ENCODE measurements around the gene REPIN1.
A peak's percentile ranks its signal among the peaks of the same experiment; 100 is the strongest.

Gene REPIN1

DNA sequence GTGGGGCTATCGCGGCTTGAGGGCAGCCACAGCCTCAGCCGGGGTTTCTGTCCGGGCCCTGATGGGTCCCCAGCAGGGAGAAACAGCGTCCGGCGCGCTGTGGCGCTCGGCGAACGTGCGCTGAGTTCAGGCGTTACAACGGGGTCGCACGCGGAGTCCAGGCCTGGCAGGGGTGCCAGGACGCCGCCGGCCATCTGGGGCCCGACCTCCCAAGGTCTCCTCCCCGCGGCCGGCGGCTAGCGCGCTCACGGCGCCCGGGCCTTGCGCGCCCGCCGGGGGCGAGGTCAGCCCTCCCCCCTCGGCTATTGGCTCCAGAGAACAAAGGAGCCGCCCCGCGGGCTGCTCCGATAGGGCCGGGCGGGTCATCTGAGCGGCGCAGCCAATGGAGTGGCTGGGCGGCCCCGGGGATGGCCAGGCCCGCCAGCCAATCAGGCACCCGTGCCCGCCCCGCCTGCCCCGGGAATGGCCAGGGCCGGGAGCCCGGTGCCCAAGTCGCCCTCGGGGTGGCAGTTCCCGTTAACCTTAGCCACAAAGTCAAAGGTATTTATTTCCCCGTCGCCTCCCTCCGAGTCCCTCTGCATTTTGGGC, 10.3 kb downstream of the REPIN1 start, which contains the start of gene ZNF775:
TSS of gene ZNF775 (plus strand) at position 478 of the 588 bp plus-strand sequence. CDS start 9,141 bp downstream, outside the sequence.
- Histone ChIP-seq H3K27ac (ENCODE audit: low read length) (peak within 1 kb of the TSS; percentile 89), H4K20me1 (ENCODE audit: insufficient read depth, low read length) (no peaks in the 10 kb centered on the region), H3K4me3 (ENCODE audit: low read length) (peak within 1 kb of the TSS; percentile 87), H3K9me2 (replicated peaks; ENCODE audit: insufficient read depth, low read length) (no peaks in the 10 kb centered on the region), H3K9ac (ENCODE audit: low read length) (peak within 1 kb of the TSS; percentile 94), H3K36me3 (replicated peaks; ENCODE audit: insufficient read depth, low read length) (no peaks in the 10 kb centered on the region), H3K79me2 (ENCODE audit: low read length) (peaks cover 61% of the 10 kb centered on the region), H3F3A (ENCODE audit: insufficient read depth, low read length) (peaks cover 86% of the 10 kb centered on the region), H3K4me1 (ENCODE audit: low read length) (peaks cover 82% of the 10 kb centered on the region), H3K27me3 (replicated peaks; ENCODE audit: insufficient read depth, low read length) (no peaks in the 10 kb centered on the region), H2AFZ (ENCODE audit: low read length) (peak within 1 kb of the TSS; percentile 57), H3K4me2 (ENCODE audit: low read depth, low read length) (peak within 1 kb of the TSS; percentile 86), H3K9me3 (replicated peaks; ENCODE audit: insufficient read depth, low read length) (no peaks in the 10 kb centered on the region)
- peak; percentile 99 for DNase-seq
- TF ChIP-seq, protein P1, sequence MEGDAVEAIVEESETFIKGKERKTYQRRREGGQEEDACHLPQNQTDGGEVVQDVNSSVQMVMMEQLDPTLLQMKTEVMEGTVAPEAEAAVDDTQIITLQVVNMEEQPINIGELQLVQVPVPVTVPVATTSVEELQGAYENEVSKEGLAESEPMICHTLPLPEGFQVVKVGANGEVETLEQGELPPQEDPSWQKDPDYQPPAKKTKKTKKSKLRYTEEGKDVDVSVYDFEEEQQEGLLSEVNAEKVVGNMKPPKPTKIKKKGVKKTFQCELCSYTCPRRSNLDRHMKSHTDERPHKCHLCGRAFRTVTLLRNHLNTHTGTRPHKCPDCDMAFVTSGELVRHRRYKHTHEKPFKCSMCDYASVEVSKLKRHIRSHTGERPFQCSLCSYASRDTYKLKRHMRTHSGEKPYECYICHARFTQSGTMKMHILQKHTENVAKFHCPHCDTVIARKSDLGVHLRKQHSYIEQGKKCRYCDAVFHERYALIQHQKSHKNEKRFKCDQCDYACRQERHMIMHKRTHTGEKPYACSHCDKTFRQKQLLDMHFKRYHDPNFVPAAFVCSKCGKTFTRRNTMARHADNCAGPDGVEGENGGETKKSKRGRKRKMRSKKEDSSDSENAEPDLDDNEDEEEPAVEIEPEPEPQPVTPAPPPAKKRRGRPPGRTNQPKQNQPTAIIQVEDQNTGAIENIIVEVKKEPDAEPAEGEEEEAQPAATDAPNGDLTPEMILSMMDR (IDR thresholded peaks at IDR 0.05; ENCODE audit: low read length) = no peak
- TF ChIP-seq EZH2 (optimal IDR thresholded peaks at IDR 0.05; ENCODE audit: low read depth, low read length) (no peak), EZH2phosphoT487 (IDR thresholded peaks at IDR 0.05; ENCODE audit: low read length) (no peak)

DNA sequence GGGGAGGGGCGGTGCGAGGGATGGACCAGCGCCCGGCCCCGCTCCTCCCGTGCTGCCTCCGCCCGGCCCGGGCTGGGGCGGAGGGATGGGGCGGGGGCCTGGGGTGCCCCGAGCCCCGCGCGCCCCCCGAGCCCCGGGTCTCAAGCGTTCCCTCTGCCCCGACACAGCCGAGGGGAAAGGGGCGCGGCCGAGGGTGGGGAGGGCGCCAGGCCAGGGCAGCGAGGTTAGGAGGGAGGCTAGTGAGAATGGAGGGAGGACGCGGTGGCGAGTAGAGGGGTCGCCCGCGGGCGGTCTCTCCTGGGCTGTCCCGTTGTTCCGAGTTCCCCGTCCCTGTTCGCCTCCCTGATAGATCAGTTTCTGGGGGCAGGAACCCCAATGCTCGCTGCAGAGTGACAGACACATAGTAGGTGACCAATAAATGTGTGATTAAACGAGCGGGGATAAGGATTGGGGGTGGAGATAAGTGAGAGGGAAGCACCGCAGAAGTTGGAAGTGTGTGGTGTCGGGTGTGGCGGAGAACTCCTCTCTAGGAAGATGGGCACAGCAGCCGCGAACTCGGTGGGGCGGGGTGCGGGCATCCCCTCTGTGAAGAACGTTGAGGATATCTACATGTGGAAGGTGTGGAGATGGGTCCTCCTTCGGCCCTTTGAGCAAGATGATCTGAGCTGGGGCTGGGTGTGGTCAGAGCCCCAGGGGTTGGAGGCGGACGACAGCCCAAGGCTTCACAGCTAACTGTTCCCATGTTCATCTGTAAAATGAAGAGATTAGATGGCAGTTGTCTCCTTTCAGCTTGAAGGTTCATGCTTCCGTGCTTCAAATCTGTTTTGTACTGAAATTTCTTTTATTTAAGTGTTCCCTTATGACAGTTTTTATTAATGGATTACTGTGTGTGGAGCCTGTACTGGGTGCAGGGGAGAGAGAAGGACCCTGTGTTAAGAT, 11.1 kb downstream of the REPIN1 start:
- H3K4me3 ChIP-seq (ENCODE audit: low read length) = peak overlapping the region; percentile 87
- H3K4me2 ChIP-seq (ENCODE audit: low read depth, low read length) = peak overlapping the region; percentile 86
- no peaks in the 10 kb centered on the region for H3K27me3 ChIP-seq (replicated peaks; ENCODE audit: insufficient read depth, low read length)
- peaks cover 61% of the 10 kb centered on the region for H3K79me2 ChIP-seq (ENCODE audit: low read length)
- peaks cover 82% of the 10 kb centered on the region for H3K4me1 ChIP-seq (ENCODE audit: low read length)
- H3K36me3 ChIP-seq (replicated peaks; ENCODE audit: insufficient read depth, low read length) = no peaks in the 10 kb centered on the region
- H3K9ac ChIP-seq (ENCODE audit: low read length) = peak overlapping the region; percentile 94
- H3K9me3 ChIP-seq (replicated peaks; ENCODE audit: insufficient read depth, low read length) = no peaks in the 10 kb centered on the region
- no peaks in the 10 kb centered on the region for H3K9me2 ChIP-seq (replicated peaks; ENCODE audit: insufficient read depth, low read length)
- H3F3A ChIP-seq (ENCODE audit: insufficient read depth, low read length) = peaks cover 81% of the 10 kb centered on the region
- peak overlapping the region; percentile 89 for H3K27ac ChIP-seq (ENCODE audit: low read length)
- no peaks in the 10 kb centered on the region for H4K20me1 ChIP-seq (ENCODE audit: insufficient read depth, low read length)
- peak; percentile 67 for DNase-seq
- TF ChIP-seq EZH2 (optimal IDR thresholded peaks at IDR 0.05; ENCODE audit: low read depth, low read length) (no peak), EZH2phosphoT487 (IDR thresholded peaks at IDR 0.05; ENCODE audit: low read length) (no peak)
- TF ChIP-seq, protein P1 (IDR thresholded peaks at IDR 0.05; ENCODE audit: low read length) = no peak
- peak overlapping the region; percentile 57 for H2AFZ ChIP-seq (ENCODE audit: low read length)

DNA sequence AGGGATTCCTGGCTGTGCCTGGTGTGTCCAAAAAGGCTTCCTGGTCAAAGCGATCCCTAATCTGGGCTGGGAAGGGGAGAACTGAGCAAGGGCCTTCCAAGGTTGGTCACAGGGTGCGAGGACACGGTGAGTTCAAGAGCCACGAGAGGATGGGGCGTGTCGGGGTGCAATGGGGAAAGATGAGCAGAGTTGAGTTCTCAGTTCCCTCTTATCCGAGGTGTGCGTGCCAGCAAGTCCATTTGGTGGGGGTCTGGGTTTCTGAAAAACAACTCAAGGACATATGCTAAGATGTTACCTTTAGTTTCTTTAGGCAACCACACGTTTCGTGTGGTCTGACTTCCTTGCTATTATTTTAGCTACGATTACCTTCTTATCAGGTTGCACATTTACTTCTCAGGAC, 11.8 kb downstream of the REPIN1 start:
- H3K27ac ChIP-seq (ENCODE audit: low read length) = peak overlapping the region; percentile 89
- peaks cover 63% of the 10 kb centered on the region for H3K79me2 ChIP-seq (ENCODE audit: low read length)
- H3K36me3 ChIP-seq (replicated peaks; ENCODE audit: insufficient read depth, low read length) = no peaks in the 10 kb centered on the region
- H3K4me2 ChIP-seq (ENCODE audit: low read depth, low read length) = peak overlapping the region; percentile 86
- H3F3A ChIP-seq (ENCODE audit: insufficient read depth, low read length) = peaks cover 82% of the 10 kb centered on the region
- H3K4me3 ChIP-seq (ENCODE audit: low read length) = peak overlapping the region; percentile 87
- no peaks in the 10 kb centered on the region for H3K9me3 ChIP-seq (replicated peaks; ENCODE audit: insufficient read depth, low read length)
- H2AFZ ChIP-seq (ENCODE audit: low read length) = no peak overlapping the region
- DNase-seq = peak; percentile 33
- no peaks in the 10 kb centered on the region for H3K9me2 ChIP-seq (replicated peaks; ENCODE audit: insufficient read depth, low read length)
- no peak for TF ChIP-seq EZH2 (optimal IDR thresholded peaks at IDR 0.05; ENCODE audit: low read depth, low read length)
- no peak for TF ChIP-seq EZH2phosphoT487 (IDR thresholded peaks at IDR 0.05; ENCODE audit: low read length)
- TF ChIP-seq, protein P1 (IDR thresholded peaks at IDR 0.05; ENCODE audit: low read length) = no peak
- H3K27me3 ChIP-seq (replicated peaks; ENCODE audit: insufficient read depth, low read length) = no peaks in the 10 kb centered on the region
- H3K9ac ChIP-seq (ENCODE audit: low read length) = peak overlapping the region; percentile 94
- peaks cover 84% of the 10 kb centered on the region for H3K4me1 ChIP-seq (ENCODE audit: low read length)
- H4K20me1 ChIP-seq (ENCODE audit: insufficient read depth, low read length) = no peaks in the 10 kb centered on the region

Data from MM.1S (cell line).